ENCODE measurements around the gene CUX1.

The CUX1 gene

GRCh38 chr7:102085218-102085772 lies 267.9 kb downstream of the CUX1 start:
- DNase-seq (ENCODE audit: low read depth in 1 of 2, low spot score in 1 of 2), result no peak
- Histone ChIP-seq H3K27me3 (ENCODE audit: insufficient read depth, poor library complexity, severe bottlenecking) (no peaks in the 10 kb centered on the region), H3K27ac (replicated peaks) (no peak overlapping the region), H3K4me3 (replicated peaks; ENCODE audit: insufficient read depth, low read length) (no peak overlapping the region)
- TF ChIP-seq REST (IDR thresholded peaks at IDR 0.05; ENCODE audit: insufficient replicate concordance, low read depth) (no peak), POLR2AphosphoS5 (IDR thresholded peaks at IDR 0.05; ENCODE audit: low read depth) (no peak), SPI1 (IDR thresholded peaks at IDR 0.05; ENCODE audit: borderline replicate concordance, low read depth) (no peak), GABPA (IDR thresholded peaks at IDR 0.05; ENCODE audit: low read depth) (no peak), CTCF (IDR thresholded peaks at IDR 0.05; ENCODE audit: insufficient read depth, low read length) (no peak)

- no peak for DNase-seq (ENCODE audit: low read depth in 1 of 2, low spot score in 1 of 2)
- Histone ChIP-seq H3K27me3 (ENCODE audit: insufficient read depth, poor library complexity, severe bottlenecking) (no peaks in the 10 kb centered on the region), H3K27ac (replicated peaks) (no peak overlapping the region), H3K4me3 (replicated peaks; ENCODE audit: insufficient read depth, low read length) (no peak overlapping the region)
- TF ChIP-seq CTCF (IDR thresholded peaks at IDR 0.05; ENCODE audit: insufficient read depth, low read length) (no peak), GABPA (IDR thresholded peaks at IDR 0.05; ENCODE audit: low read depth) (no peak), REST (IDR thresholded peaks at IDR 0.05; ENCODE audit: insufficient replicate concordance, low read depth) (no peak), SPI1 (IDR thresholded peaks at IDR 0.05; ENCODE audit: borderline replicate concordance, low read depth) (no peak), POLR2AphosphoS5 (IDR thresholded peaks at IDR 0.05; ENCODE audit: low read depth) (no peak)
These were observed 272.0 kb downstream of the CUX1 start for GRCh38 chr7:102089175-102090098.

- TF ChIP-seq CTCF (IDR thresholded peaks at IDR 0.05; ENCODE audit: insufficient read depth, low read length) (no peak), REST (IDR thresholded peaks at IDR 0.05; ENCODE audit: insufficient replicate concordance, low read depth) (no peak), POLR2AphosphoS5 (IDR thresholded peaks at IDR 0.05; ENCODE audit: low read depth) (no peak), GABPA (IDR thresholded peaks at IDR 0.05; ENCODE audit: low read depth) (no peak), SPI1 (IDR thresholded peaks at IDR 0.05; ENCODE audit: borderline replicate concordance, low read depth) (no peak)
- Histone ChIP-seq H3K4me3 (replicated peaks; ENCODE audit: insufficient read depth, low read length) (no peak overlapping the region), H3K27me3 (ENCODE audit: insufficient read depth, poor library complexity, severe bottlenecking) (no peaks in the 10 kb centered on the region), H3K27ac (replicated peaks) (no peak overlapping the region)
- DNase-seq (ENCODE audit: low read depth in 1 of 2, low spot score in 1 of 2), result no peak
These were observed 276.3 kb downstream of the CUX1 start for GRCh38 chr7:102093599-102094315.

Measured in HL-60 (cell line).